T-helper 22 cell (primary cell): Measurements from ENCODE around the gene GUCA2B.

Experiments
- DNase-seq: peaks from one replicate; pipeline ENCODE4 v3.0.0-alpha.2; 2020; ENCODE audit warnings: low read depth

The GUCA2B gene

DNA sequence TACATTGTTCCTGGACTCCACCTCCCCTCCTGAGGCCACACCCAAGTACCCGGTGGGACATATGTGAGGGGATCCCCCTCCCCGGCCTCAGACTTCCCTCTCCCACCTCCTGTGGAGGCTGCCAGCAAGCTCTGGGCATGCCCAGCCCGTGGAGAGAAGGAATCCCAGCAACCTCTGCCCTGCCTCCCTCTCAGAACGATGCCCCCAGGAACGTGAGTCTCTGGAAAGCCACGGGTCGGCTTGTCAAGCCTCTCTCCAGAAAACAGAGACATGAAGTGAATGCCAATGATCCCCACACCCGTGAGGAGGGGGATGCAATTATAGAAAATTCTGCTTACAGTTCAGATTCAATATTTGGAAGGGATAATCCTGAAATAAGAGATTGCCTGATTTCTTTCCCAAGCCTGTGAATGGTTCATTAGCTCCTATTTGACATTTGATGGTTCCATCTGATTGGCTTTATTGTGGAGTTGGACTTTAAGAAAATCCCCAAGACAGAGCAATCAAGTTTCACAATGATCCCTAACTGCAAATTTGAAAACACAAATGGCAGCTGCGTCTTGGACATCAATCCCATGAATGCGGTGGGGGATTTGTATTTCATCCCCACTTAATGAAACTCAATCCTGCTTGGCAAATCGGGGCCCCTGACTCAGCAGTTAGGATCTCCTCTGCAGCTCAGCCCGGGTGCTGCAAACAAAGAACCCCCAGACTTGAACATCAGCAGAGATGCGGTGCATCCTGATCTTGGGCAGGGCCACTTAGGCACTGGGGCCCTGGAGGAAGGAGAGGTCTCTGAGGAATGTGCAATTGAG is 9.1 kb upstream of the GUCA2B start:
- DNase-seq = no peak

DNA sequence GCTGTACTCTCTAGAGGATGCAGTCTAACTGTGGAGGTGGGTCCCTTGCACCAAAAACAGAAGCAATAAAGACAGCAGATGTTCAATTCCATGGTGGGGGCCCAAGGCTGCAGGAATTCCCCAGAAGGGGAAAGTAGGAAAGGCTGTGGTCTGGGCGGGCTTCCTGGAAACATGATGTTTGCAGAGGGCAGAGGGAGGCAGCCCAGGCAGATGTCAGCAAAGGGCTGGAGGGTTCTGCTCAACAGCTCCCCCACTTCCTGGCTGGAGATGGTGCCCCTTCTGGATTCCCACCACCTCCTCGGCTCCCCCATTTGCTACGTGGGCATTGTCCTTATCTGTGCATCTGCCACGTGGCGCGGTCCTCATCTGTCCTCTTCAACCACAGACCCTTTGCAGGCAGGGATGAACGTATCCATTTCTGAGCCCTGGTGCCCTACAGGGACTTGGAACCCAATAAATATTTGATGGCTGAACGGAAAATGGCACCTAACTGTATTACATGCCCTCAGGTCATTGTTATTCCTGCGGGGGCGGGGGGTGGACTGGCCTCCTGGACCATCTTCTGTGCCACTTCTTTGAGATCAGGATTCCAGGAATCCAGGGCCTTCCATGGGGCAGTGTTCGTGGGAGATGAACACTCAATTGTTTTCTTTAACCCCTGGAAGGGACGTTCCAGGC is 8.4 kb upstream of the GUCA2B start:
- DNase-seq = no peak

DNA sequence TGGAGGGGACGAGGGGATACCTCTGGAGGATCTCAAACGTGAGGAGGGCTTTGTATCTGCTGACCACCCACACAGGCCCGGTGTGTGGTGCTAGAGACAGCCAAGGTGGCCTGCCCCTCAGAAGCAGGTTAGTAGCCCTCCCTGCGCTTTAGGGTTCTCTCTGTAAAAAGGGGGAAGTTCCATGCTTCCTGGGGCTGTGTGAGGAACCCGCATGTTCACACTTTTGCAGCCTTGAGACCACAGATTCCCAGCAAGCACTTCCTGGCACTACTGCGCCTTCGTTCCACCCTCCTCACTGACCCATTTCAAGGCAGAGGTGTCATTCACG is 7.9 kb upstream of the GUCA2B start:
- no peak for DNase-seq

DNA sequence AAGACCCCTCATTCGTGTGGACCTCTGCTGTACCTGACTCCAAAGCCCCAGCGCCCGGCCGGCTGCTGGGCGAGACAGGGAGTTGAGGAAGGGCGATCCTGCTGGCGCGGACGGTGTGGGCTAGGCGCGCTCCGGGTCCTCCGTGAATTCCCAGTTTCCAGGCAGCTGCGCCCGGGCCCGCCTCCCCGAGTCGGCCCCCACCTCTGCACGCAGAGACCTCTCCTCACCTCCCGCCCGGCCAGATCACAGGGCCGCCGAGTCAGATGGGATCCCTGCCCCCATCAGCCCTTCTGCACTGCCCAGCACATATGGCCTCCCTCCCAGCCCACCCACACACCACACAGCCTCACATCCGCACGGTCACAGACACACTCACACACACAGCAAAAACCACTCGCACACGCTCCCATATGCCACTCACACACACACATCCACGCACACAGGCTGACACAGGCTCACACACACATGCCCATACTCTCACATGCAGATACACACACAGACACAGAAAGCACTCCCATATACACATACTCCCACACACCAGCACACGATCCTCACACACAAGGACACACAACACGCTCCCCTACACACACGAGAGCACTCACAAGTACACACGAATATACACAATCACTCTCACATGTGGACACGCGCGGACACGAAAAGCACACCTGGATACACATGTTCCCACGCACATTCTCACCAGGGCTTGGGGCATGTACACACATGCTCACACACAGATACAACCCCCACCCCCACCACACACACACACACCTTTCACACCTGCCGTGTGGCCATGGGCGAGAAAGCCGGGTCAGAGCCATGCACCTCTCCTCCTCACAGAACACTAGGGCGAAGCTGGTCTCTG is 7.2 kb upstream of the GUCA2B start:
- DNase-seq = no peak

DNA sequence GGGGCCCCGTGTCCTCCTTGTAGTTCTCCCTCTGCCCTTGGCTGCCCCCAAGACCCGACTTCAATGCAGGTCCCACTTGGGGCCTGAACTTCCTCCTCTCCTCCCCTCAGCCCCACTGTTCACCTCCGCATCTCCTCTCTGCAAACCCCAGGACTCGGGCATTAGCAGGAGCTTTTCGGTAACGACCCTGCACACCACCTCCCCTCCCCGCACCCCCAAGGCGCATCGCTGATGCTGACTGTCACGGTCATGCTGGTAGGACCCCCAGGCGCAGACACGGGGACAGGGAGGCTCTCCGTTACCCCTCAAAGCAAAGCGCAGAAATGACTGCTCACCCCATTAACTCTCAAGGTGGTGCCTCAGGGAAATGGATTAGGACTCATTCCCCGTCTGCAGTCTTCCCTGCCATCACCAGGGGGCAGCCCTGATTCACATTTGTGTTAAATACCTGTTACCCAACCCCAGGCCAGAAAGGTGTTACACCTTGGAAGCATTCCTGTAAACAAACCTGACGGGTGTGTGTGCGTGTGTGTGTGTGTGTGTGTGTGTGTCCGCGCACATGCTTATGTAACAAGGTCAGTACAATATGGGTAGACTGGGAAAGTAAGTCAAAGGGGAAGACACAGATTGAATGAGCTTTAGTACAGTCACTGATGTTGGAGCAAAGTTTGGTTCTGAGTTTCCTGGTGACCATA is 6.4 kb upstream of the GUCA2B start:
- DNase-seq = no peak

DNA sequence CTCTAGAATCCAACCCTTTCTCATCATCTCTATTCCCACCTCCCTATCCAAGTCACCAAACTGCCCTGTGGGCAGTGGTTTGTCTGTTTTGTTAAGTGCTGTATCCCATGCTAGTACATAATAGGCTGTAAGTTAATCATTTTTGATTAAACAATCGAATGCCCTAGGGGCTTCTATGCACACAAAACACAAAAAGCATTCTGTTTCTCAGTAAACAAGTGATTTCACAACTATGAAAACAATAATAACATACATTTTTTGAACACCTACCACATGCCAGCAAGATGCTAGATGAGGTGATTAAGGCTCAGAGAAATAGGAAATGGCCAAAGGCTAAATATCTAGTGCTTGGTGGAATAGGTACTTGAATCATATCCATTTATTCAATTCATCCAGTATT is 5.0 kb upstream of the GUCA2B start:
- no peak for DNase-seq

DNA sequence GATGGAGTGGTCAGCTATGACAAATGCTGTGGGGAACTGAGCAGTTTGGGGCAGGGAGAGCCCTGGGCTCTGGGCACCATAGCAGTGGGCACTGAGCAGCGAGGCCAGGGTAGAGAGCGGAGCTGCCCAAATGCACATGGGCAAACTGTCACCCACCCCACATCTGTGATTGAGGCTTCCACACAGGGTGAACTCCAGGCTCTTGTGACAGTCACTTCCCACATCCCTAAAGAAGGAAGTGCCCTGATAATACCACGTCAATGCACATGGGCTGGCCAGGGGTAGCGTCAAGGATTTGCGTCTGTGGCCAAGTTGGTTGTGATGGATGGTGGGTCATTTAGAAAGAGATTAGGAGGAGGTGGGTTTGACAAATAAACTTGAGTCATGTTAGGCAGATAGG is 2.6 kb upstream of the GUCA2B start:
- DNase-seq = no peak

DNA sequence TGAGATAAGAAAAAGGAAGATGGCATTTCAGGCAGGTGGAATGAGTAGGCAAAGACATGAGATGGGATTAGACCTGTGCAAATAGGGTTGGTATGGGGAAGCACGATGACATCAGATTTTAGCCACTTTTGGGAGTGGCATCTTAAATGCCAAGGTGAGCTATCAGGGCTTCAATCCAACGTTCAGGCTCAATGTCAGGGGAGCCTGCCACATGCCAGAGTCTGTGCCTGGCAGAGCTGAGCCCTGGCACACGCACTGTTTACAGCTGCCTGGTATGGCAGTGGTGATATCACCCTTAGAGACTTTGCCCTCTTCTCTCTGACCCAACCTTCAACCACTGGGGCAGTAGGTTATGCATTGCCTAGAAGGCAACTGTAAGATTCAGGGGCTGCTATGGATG is 1.1 kb upstream of the GUCA2B start:
- DNase-seq = no peak

DNA sequence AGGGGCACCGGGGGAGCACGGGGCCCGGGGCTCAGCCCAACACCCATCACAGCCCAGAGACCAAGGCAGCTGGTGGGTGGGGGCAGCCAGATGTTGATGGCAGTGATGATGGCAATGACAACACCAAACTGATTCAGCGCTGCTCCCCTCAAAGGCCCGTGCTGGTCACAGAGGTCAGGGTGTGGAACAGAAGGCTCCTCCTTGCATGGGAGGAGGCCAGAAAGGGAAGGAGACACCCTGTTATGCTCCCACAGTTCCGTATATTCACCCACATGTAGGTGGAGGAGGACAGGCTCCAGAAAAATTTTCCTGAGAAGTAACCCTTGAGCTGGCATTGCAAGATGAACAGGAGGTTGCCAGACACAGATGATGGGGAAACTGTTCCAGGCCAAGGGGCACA is 414 bp downstream of the GUCA2B start:
- DNase-seq = no peak

DNA sequence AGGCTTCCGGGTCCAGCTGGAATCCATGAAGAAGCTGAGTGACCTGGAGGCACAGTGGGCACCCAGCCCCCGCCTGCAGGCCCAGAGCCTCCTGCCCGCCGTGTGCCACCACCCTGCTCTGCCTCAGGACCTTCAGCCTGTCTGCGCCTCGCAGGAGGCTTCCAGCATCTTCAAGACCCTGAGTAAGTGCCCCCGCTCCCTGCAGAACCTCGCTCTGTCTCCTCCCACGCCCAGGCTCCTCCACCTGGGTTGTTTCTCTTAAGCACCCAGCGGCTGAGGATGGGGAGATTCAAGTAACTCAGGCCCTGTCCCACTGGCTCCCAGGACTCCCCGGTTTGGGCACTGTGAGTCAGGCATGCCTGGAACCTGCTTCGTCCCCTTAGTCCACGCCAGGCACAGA is 1.5 kb downstream of the GUCA2B start:
- no peak for DNase-seq

DNA sequence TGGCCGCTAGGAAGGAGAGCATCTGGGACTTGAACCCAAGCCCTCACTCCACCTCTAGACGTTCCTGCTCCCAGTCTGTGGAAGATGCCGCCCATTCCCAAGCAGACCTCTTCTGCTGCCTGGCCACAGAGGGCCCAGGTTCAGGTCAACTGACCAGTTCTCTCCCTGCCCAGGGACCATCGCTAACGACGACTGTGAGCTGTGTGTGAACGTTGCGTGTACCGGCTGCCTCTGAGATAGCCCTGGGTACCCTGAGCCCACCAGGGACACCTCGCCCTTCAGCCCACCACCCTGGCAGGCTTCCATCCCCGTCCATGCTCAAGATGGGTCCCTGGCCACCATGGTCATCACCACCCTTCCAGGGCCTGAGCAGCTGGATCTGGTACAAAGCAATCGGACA is 2.2 kb downstream of the GUCA2B start:
- DNase-seq = no peak

DNA sequence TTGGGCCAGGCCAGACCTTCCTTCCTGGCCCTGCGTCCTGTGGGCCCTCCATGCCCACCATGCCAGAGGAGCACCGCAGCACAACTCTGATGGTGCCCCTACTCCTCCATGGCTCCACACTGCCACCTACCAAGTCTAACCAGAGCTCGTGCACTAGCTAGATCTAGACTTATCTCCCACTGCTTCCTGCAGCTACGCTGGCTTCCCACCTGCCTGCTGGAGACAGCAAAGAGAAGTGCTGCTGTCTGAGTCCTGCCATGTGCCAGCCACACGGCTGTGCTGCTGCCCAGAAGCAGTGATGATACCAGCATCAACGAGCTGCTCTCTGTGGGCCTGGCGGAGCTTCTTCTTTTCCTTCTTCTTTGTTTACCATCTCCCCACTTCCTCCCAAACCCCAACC is 4.5 kb downstream of the GUCA2B start:
- DNase-seq = no peak

DNA sequence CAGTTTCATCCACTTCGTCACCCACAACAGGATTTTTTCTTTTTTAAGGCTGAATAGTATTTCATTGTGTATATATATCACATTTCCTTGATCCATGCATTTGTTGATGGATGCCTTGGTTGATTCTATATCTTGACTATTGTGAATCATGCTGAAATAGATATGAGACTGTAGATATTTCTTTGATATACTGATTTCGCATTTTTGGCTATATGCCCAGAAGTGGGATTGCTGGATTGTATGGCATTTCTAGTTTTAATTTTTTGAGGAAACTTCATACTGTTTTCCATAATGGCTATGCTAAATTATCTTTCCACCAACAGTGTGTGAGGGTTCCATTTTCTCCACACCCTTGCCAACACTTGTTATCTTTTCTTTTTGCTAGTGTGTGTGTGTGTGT is 5.0 kb downstream of the GUCA2B start:
- DNase-seq = no peak

DNA sequence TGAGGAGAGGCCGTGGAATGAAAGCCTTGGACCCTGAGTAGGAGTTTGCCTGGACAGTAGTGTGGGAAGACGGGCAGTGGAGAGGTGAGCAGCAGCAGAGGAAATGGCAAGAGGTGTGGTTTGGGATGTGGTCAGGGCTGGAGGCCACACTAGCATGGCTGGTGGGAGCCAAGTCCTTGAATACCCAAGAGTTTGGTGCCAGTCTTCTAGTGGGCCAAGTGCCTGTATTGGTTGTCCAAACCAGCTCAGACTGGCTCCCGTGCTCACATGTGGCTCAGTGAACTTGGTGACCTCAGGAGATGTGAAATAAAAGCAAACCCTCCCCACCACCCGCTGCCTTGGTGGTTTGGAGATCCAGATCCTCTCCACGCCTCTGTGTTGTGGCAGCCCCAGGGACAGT is 9.0 kb downstream of the GUCA2B start:
- no peak for DNase-seq

DNA sequence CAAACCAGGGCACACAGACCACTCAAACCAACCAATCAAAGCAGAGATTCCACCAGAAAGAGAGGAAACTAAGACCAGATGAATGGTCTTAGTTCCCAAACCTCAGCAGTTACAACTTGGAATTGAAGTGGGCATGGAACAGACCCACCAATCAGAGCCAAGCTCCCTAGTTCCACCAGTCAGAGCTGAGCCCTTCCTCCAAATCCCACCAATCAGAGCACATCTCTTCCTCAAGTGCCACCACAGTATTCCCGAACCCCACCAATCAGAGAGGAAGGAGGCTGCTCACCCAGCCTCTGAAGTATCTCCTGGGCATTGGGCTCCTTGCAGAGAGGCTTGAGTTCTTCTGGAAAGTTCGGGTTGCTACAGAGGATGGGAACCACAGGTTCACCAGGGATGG is 9.9 kb downstream of the GUCA2B start:
- DNase-seq = no peak

DNA sequence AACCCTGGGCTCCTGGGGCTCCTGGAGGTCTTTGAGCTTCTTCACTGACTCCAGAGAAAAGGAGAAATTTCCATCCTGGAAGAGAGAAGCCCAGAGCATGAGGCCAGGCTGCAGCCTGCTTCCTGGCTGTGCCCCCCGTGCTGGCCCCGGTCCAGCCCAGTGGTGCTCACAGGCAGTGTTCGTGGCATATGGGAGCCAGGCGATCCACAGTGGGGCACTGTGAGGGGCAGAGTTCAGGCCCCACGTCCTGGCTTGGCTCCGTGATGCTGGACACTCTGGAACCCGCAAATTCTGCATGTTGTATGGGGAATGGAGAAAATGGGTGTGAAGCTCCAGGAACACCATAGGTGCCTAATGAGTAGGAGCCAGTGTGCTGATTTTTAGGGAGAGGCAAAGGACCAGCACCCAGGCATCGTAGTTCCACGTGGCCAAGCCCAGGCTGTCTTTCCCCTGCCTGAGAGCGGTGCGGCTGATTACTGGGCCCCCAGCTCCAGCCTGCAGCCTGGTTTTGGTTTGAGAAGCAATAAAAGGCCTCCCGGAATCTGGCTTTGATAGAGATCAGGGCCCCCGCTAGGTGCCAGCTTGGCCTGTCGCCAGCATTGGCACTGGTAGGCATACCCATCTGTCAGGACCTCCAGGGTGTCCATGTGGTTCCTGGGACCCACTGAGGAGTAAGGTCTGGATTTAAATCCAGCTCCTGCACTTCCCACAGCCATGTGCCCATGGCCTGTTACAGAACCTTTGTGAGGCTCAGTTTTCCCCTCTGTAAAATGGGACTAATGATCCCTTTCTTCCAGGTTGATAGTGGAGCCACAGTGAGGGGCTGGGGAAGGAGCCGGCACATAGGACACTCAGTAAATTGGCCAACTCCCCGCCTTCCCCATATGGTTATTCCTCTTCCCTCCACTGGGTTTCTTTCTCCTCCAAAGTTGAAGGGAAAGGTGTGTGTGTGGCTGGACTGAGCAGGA is 10.6 kb downstream of the GUCA2B start:
- DNase-seq = no peak

DNA sequence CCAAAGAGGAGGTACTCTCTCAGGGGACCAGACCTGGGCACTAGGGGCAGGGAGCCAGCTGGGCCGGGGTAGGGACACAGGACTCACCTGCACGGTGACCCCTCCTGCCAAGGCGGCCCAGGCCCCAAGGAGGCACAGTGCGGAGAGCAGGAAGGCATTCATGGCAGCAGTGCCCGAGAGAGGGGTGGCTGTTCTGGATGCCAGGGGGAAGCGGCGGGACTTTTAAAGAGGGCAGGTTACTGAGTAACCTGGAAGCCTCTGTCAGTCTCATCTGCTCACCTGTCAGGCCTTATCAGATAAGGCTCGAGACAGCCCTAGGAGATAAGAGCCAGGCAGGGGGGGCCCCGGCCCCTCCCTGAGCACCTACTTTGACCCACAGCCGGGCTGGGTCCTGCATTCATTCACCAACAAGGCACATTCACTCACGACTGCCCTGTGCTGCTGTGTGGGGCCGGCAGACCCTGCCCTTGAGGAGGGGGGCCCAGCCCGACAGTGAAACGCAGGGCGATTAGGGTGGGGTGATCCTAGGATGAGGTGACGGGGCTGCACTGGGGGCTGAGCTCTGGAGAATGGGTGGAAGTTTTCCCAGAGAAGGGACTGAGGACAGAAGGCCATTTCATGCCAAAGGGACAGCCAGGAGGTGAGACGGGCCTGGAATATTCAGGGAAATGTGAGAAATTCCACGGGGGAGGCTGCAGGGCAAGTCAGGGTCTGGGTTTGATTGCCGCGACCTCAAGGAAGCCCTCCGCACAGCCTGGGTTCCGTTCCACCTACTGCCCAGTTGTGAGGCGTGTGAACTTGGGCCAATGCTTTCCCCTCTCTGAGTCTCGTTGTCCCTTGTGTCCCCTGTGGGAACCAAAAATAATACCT is 11.6 kb downstream of the GUCA2B start, which contains the start of gene GUCA2A:
Gene GUCA2A, minus strand, starts transcription at position 195 of the 870 bp plus-strand sequence. Its CDS starts 33 bp downstream, at position 162.
- DNase-seq = no peak

DNA sequence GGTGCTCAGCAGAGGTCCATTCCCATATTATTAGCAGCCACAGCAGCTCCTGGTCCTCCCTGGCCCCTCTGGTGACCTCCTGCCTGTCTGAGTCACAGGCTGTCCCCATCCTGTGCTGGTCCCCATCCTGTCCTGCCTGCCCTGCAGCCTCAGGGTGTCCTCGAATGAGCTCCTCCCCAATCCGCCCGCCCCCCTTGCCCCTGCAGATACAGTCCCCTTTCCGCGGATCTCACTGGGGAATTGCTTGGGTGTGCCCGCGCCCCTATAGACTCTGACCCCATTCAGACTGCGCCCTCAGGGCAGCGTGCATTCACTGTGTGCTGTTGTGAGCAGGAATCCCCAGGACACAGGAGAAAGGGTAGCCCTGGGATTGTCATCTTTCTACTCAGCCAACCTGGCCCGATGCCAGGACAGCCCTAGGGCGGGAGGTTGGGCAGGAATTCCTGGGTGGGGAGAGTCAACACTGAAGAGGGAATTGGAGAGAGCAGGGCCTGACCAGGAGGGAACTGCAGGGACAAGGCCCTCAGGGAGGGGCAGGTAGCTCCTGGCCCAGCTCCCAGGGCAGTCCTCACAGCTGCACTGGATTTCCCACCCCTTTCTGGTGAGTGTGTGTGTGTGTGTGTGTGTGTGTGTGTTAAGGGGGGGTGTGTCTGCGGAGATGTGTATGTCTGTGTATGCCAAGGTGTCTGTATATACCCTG is 12.5 kb downstream of the GUCA2B start:
- no peak for DNase-seq

DNA sequence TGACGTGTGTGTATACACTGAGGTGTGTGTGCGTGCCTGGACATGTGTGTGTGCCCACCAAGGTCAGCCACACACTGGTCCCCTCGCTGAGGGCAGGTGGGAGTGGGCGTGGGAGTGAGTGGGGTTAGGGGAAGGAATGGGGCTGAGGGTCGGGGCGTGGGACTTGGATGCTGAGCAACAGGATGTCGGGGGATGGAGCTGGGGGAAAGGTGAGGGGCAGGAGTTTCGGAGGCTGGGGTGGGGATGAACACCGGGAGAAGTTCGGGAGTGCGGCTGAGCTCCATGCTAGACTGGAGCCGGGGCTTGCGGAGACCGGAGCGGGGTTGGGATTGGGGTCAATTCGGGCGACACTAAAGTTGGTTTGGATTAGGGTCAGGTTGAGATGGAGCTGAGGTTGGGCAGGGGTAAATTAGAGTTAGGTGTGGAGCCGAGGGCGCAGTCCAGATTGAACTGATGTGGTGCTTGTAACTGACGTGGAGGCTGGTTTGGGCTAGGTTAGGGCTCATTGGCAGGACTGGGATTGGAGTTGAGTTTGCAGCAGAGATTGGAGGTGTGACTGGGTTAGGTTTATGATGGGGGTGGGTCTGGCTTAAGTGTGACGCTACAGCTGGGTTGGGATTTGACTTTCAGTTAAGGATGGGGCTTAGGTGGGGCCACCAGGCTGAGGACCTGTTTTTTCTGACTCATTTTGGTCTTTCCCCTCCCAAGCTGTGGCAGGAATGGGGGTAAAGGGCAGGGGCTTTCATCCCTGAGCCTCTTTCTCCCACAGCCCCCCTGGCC is 14.6 kb downstream of the GUCA2B start:
- no peak for DNase-seq
